HEK293 (cell line): ENCODE results near the gene EVI5L.
A peak's percentile ranks its signal among the peaks of the same experiment; 100 is the strongest.

Experiments used
- ELK4 ChIP-seq: IDR thresholded peaks from 2 replicates; pipeline ENCODE4 v1.6.1; 2011; ENCODE audit warnings: mild to moderate bottlenecking, low read depth, low read length, borderline replicate concordance
- GFI1B ChIP-seq: fragments of 450-650 bp; formaldehyde crosslinking; IDR thresholded peaks from 2 replicates; pipeline ENCODE4 v1.5.1; 2016; ENCODE audit warnings: missing biosample characterization, missing genetic modification characterization
- IKZF3 ChIP-seq: fragments of 450-650 bp; IDR thresholded peaks from 2 replicates; pipeline ENCODE4 v1.5.0; 2018; ENCODE audit warnings: missing biosample characterization, mild to moderate bottlenecking, missing genetic modification characterization, moderate library complexity
- PRDM10 ChIP-seq: fragments of 450-650 bp; formaldehyde crosslinking; IDR thresholded peaks from 2 replicates; pipeline ENCODE4 v1.5.1; 2016; ENCODE audit warnings: missing biosample characterization, missing genetic modification characterization
- RBAK ChIP-seq: fragments of 450-650 bp; formaldehyde crosslinking; IDR thresholded peaks from 2 replicates; pipeline ENCODE4 v1.5.1; 2016; ENCODE audit warnings: missing biosample characterization, missing genetic modification characterization
- ZBTB17 ChIP-seq: fragments of 450-650 bp; formaldehyde crosslinking; IDR thresholded peaks from 2 replicates; pipeline ENCODE4 v1.5.1; 2016; ENCODE audit warnings: missing biosample characterization, missing genetic modification characterization
- ZBTB6 ChIP-seq: fragments of 450-650 bp; formaldehyde crosslinking; IDR thresholded peaks from 2 replicates; pipeline ENCODE4 v1.5.1; 2017; ENCODE audit warnings: missing biosample characterization, missing genetic modification characterization
- ZEB2 ChIP-seq: fragments of 450-650 bp; formaldehyde crosslinking; IDR thresholded peaks from 2 replicates; pipeline ENCODE4 v1.5.1; 2016; ENCODE audit warnings: missing biosample characterization, missing genetic modification characterization
- ZFHX2 ChIP-seq: fragments of 450-650 bp; formaldehyde crosslinking; conservative IDR thresholded peaks from 2 replicates; pipeline ENCODE4 v1.5.1; 2016; ENCODE audit warnings: missing biosample characterization, missing genetic modification characterization
- ZFP37 ChIP-seq: fragments of 450-650 bp; formaldehyde crosslinking; IDR thresholded peaks from 2 replicates; pipeline ENCODE4 v1.5.1; 2016; ENCODE audit warnings: missing biosample characterization, missing genetic modification characterization
- ZFP69B ChIP-seq: fragments of 450-650 bp; formaldehyde crosslinking; IDR thresholded peaks from 2 replicates; pipeline ENCODE4 v1.5.1; 2016; ENCODE audit warnings: missing biosample characterization, missing genetic modification characterization
- ZNF133 ChIP-seq: fragments of 450-650 bp; formaldehyde crosslinking; IDR thresholded peaks from 2 replicates; pipeline ENCODE4 v1.5.1; 2016; ENCODE audit warnings: missing biosample characterization, missing genetic modification characterization
- ZNF148 ChIP-seq: fragments of 450-650 bp; formaldehyde crosslinking; IDR thresholded peaks from 2 replicates; pipeline ENCODE4 v1.5.0; 2017; ENCODE audit warnings: missing biosample characterization, missing genetic modification characterization, borderline replicate concordance
- ZNF169 ChIP-seq: fragments of 450-650 bp; formaldehyde crosslinking; IDR thresholded peaks from 2 replicates; pipeline ENCODE4 v1.5.1; 2016; ENCODE audit warnings: missing biosample characterization, missing genetic modification characterization
- ZNF274 ChIP-seq, 2 experiments: fragments of 200-500 bp in 1 of 2; fragments of 450-650 bp in 1 of 2; sonication (Bioruptor generic) in 1 of 2; formaldehyde crosslinking in 1 of 2; IDR thresholded peaks; 2 replicates each; pipeline versions ENCODE4 v1.5.1 to v1.6.1; 2014 to 2016; ENCODE audit warnings: borderline replicate concordance in 1 of 2, inconsistent platforms in 1 of 2, low read length in 1 of 2, missing biosample characterization in 1 of 2, missing genetic modification characterization in 1 of 2
- ZNF292 ChIP-seq: fragments of 450-650 bp; formaldehyde crosslinking; IDR thresholded peaks from 2 replicates; pipeline ENCODE4 v1.5.1; 2016; ENCODE audit warnings: low read depth, missing biosample characterization, missing genetic modification characterization, borderline replicate concordance
- ZNF341 ChIP-seq: fragments of 450-650 bp; formaldehyde crosslinking; IDR thresholded peaks from 2 replicates; pipeline ENCODE4; 2016; ENCODE audit warnings: low read depth, missing biosample characterization, missing genetic modification characterization
- ZNF37A ChIP-seq: fragments of 450-650 bp; IDR thresholded peaks from 2 replicates; pipeline ENCODE4 v1.5.1; 2018; ENCODE audit warnings: missing biosample characterization, missing genetic modification characterization
- ZNF426 ChIP-seq: fragments of 450-650 bp; formaldehyde crosslinking; IDR thresholded peaks from 2 replicates; pipeline ENCODE4 v1.5.1; 2017; ENCODE audit warnings: missing biosample characterization, missing genetic modification characterization, mild to moderate bottlenecking, inconsistent platforms, moderate library complexity
- ZNF473 ChIP-seq: fragments of 450-650 bp; formaldehyde crosslinking; IDR thresholded peaks from 2 replicates; pipeline ENCODE4 v1.5.1; 2017; ENCODE audit warnings: missing biosample characterization, missing genetic modification characterization
- ZNF529 ChIP-seq: fragments of 450-650 bp; formaldehyde crosslinking; IDR thresholded peaks from 2 replicates; pipeline ENCODE4 v1.5.1; 2017; ENCODE audit warnings: missing genetic modification characterization, missing biosample characterization; ENCODE audit not compliant: insufficient replicate concordance
- ZNF670 ChIP-seq: fragments of 450-650 bp; formaldehyde crosslinking; IDR thresholded peaks from 2 replicates; pipeline ENCODE4 v1.5.1; 2016; ENCODE audit warnings: missing biosample characterization, missing genetic modification characterization, low read depth
- ZNF692 ChIP-seq: fragments of 450-650 bp; formaldehyde crosslinking; IDR thresholded peaks from 2 replicates; pipeline ENCODE4 v1.5.1; 2016; ENCODE audit warnings: missing biosample characterization, missing genetic modification characterization
- TF ChIP-seq, protein P1 (sequence below): fragments of 450-650 bp; formaldehyde crosslinking; IDR thresholded peaks from 2 replicates; pipeline ENCODE4; 2016; ENCODE audit warnings: missing biosample characterization, missing genetic modification characterization
- TF ChIP-seq, protein P2 (sequence below): fragments of 450-650 bp; formaldehyde crosslinking; IDR thresholded peaks from 2 replicates; pipeline ENCODE4 v1.5.1; 2017; ENCODE audit warnings: missing biosample characterization, missing genetic modification characterization
- TF ChIP-seq, protein P3 (sequence below): fragments of 450-650 bp; formaldehyde crosslinking; IDR thresholded peaks from 2 replicates; pipeline ENCODE4 v1.5.1; 2016; ENCODE audit warnings: missing biosample characterization, missing genetic modification characterization

Gene EVI5L

GRCh38 chr19:7868671-7869452 lies 38.8 kb downstream of the EVI5L start (continued):
- TF ChIP-seq PRDM10 (peak; percentile 86), ZBTB6 (tag by site-specific recombination) (no peak), ZNF169 (tag by site-specific recombination) (no peak), ZNF148 (no peak), GFI1B (tag by site-specific recombination) (no peak), ZNF274 (IDR thresholded peaks at IDR 0.05; ENCODE audit: low read length) (no peak), ZNF274 (tag by site-specific recombination; IDR thresholded peaks at IDR 0.05; ENCODE audit: borderline replicate concordance) (no peak), ZNF37A (tag by site-specific recombination) (no peak), ZBTB17 (tag by site-specific recombination) (no peak), IKZF3 (tag by site-specific recombination) (no peak), RBAK (tag by site-specific recombination) (no peak), ZFP69B (tag by site-specific recombination) (no peak), ZNF341 (tag by site-specific recombination) (no peak), ZNF473 (tag by site-specific recombination) (no peak), ZFHX2 (tag by site-specific recombination) (peak; percentile 23), ZEB2 (tag by site-specific recombination) (0 out of 2 replicates have a peak, but pooled peaks have one; percentile 29), ELK4 (no peak), ZNF529 (tag by site-specific recombination) (no peak), ZFP37 (tag by site-specific recombination) (no peak), ZNF692 (tag by site-specific recombination) (no peak; the same call in 1 of the 2 replicates), ZNF426 (tag by site-specific recombination) (no peak), ZNF670 (no peak), ZNF292 (tag by site-specific recombination) (no peak), ZNF133 (tag by site-specific recombination) (no peak)
- TF ChIP-seq, protein P1, sequence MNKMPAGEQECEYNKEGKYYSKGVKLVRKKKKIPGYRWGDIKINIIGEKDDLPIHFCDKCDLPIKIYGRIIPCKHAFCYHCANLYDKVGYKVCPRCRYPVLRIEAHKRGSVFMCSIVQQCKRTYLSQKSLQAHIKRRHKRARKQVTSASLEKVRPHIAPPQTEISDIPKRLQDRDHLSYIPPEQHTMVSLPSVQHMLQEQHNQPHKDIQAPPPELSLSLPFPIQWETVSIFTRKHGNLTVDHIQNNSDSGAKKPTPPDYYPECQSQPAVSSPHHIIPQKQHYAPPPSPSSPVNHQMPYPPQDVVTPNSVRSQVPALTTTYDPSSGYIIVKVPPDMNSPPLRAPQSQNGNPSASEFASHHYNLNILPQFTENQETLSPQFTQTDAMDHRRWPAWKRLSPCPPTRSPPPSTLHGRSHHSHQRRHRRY (tag by site-specific recombination): no peak
- TF ChIP-seq, protein P2, sequence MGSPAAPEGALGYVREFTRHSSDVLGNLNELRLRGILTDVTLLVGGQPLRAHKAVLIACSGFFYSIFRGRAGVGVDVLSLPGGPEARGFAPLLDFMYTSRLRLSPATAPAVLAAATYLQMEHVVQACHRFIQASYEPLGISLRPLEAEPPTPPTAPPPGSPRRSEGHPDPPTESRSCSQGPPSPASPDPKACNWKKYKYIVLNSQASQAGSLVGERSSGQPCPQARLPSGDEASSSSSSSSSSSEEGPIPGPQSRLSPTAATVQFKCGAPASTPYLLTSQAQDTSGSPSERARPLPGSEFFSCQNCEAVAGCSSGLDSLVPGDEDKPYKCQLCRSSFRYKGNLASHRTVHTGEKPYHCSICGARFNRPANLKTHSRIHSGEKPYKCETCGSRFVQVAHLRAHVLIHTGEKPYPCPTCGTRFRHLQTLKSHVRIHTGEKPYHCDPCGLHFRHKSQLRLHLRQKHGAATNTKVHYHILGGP: no peak
- TF ChIP-seq, protein P3, sequence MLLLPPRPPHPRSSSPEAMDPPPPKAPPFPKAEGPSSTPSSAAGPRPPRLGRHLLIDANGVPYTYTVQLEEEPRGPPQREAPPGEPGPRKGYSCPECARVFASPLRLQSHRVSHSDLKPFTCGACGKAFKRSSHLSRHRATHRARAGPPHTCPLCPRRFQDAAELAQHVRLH (tag by site-specific recombination): no peak
